Skeletal muscle satellite cell (primary cell): ENCODE results near the gene CCDC78.
"Not testable (repeated sequence)": the region's sequence is repeated elsewhere in the genome, so short reads cannot be mapped to it uniquely, and the experiment has no call there.

Experiments used
- H3K27me3 ChIP-seq: 2 replicates; pipeline ENCODE4 v1.7.0; 2013; ENCODE audit warnings: low read length; ENCODE audit not compliant: control insufficient read depth, insufficient read depth
- H3K36me3 ChIP-seq: 2 replicates; pipeline ENCODE4 v1.7.0; 2013; ENCODE audit warnings: mild to moderate bottlenecking, control low read depth, low read length; ENCODE audit not compliant: insufficient read depth
- H3K4me1 ChIP-seq: 2 replicates; pipeline ENCODE4 v1.7.0; 2013; ENCODE audit warnings: low read length; ENCODE audit not compliant: control insufficient read depth, insufficient read depth
- H3K4me2 ChIP-seq: 2 replicates; pipeline ENCODE4 v1.7.0; 2013; ENCODE audit warnings: mild to moderate bottlenecking, low read length
- H3K4me3 ChIP-seq: 2 replicates; pipeline ENCODE4 v1.7.0; 2013; ENCODE audit warnings: low read length
- H3K9ac ChIP-seq: 2 replicates; pipeline ENCODE4 v1.7.0; 2013; ENCODE audit warnings: mild to moderate bottlenecking, low read depth, low read length, moderate library complexity
- H3K9me3 ChIP-seq: replicated peaks from 2 replicates; pipeline ENCODE4 v1.7.0; 2013; ENCODE audit warnings: mild to moderate bottlenecking, control low read depth, low read length

Gene CCDC78

DNA sequence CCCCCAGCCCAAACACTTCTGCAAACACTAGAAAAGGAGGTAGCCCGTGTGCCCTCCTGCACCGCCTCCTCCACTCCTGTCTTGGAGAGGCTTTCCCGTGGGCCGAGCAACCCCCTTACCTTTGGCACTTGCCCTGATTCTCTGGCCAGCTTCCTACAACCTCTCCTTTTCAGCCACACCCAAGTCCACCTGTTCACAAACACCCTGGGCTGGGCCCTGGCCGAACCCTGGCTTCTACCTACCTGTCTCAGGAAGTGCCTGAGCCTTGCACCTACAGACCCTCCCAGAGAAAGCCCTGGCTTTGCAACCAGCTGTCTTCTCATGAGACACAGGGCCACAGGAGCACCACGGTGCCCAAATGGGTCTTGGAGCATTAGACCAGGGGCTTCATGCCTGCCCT is 7.3 kb downstream of the CCDC78 start:
- Histone ChIP-seq H3K4me3 (no peak overlapping the region), H3K27me3 (no peaks in the 10 kb centered on the region), H3K9ac (no peak overlapping the region), H3K4me1 (peaks cover 40% of the 10 kb centered on the region), H3K4me2 (no peak overlapping the region), H3K36me3 (no peaks in the 10 kb centered on the region), H3K9me3 (no peaks in the 10 kb centered on the region)

DNA sequence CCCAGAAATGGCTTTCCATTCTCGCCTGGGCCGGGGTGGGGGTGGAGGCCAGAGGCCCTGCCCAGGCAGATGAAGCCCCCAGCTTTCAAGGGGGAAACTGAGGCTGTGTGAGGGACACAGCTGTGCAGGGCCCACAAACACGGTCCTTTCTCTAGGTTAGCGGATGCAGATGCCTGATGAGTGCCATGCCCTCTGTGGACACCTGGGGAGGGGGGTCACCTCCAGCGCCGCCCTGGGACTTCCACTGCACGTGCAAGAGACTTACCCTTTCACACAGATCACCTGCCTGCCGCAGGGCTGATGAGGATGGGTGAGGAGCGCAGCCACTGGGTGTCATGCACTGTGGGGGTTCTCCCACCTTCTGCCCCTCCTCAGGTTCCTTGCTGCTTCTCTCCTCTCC is 7.9 kb downstream of the CCDC78 start:
- peaks cover 40% of the 10 kb centered on the region for H3K4me1 ChIP-seq

GRCh38 chr16:717450-718245 is 8.6 kb downstream of the CCDC78 start:
- no peaks in the 10 kb centered on the region for H3K27me3 ChIP-seq
- peaks cover 40% of the 10 kb centered on the region for H3K4me1 ChIP-seq
- H3K4me2 ChIP-seq = no peak overlapping the region
- no peaks in the 10 kb centered on the region for H3K9me3 ChIP-seq
- H3K9ac ChIP-seq = no peak overlapping the region
- no peaks in the 10 kb centered on the region for H3K36me3 ChIP-seq
- no peak overlapping the region for H3K4me3 ChIP-seq

More for the DNA sequence above, 7.9 kb downstream of the CCDC78 start:
- Histone ChIP-seq H3K4me3 (no peak overlapping the region), H3K4me2 (no peak overlapping the region), H3K9ac (no peak overlapping the region), H3K27me3 (no peaks in the 10 kb centered on the region), H3K36me3 (no peaks in the 10 kb centered on the region), H3K9me3 (no peaks in the 10 kb centered on the region)

- no peak overlapping the region for H3K9ac ChIP-seq
- H3K27me3 ChIP-seq = no peaks in the 10 kb centered on the region
- H3K4me2 ChIP-seq = peak overlapping the region; percentile 97
- H3K36me3 ChIP-seq = no peaks in the 10 kb centered on the region
- no peak overlapping the region for H3K4me3 ChIP-seq
- peaks cover 42% of the 10 kb centered on the region for H3K4me1 ChIP-seq
- H3K9me3 ChIP-seq = no peaks in the 10 kb centered on the region
Measured at GRCh38 chr16:716768-717325, 9.4 kb downstream of the CCDC78 start.

GRCh38 chr16:716200-716568 is 10.1 kb downstream of the CCDC78 start:
- Histone ChIP-seq H3K4me1 (peaks cover 35% of the 10 kb centered on the region), H3K4me3 (peak overlapping the region; percentile 75), H3K36me3 (no peaks in the 10 kb centered on the region), H3K9me3 (no peaks in the 10 kb centered on the region), H3K4me2 (peak overlapping the region; percentile 97), H3K9ac (peak overlapping the region; percentile 69), H3K27me3 (no peaks in the 10 kb centered on the region)

- H3K9ac ChIP-seq = peak overlapping the region; percentile 69
- peak overlapping the region; percentile 97 for H3K4me2 ChIP-seq
- peaks cover 36% of the 10 kb centered on the region for H3K4me1 ChIP-seq
- H3K4me3 ChIP-seq = peak overlapping the region; percentile 75
- no peaks in the 10 kb centered on the region for H3K36me3 ChIP-seq
- H3K9me3 ChIP-seq = no peaks in the 10 kb centered on the region
- H3K27me3 ChIP-seq = peaks cover 3% of the 10 kb centered on the region
Measured at GRCh38 chr16:715477-716199, 10.6 kb downstream of the CCDC78 start.

GRCh38 chr16:714558-715476 is 11.4 kb downstream of the CCDC78 start, which contains the start of gene METRN:
METRN (plus strand) TSS chr16:715118; CDS start chr16:715290, 172 bp downstream.
- H3K36me3 ChIP-seq = no peaks in the 10 kb centered on the region
- H3K4me3 ChIP-seq = peak within 1 kb of the TSS; percentile 75
- H3K27me3 ChIP-seq = peaks cover 11% of the 10 kb centered on the region
- H3K9me3 ChIP-seq = no peaks in the 10 kb centered on the region
- peak within 1 kb of the TSS; percentile 69 for H3K9ac ChIP-seq
- H3K4me2 ChIP-seq = peak within 1 kb of the TSS; percentile 97
- peaks cover 37% of the 10 kb centered on the region for H3K4me1 ChIP-seq

GRCh38 chr16:714079-714478 is 12.2 kb downstream of the CCDC78 start:
- H3K36me3 ChIP-seq = no peaks in the 10 kb centered on the region
- H3K9ac ChIP-seq = no peak overlapping the region
- H3K9me3 ChIP-seq = no peaks in the 10 kb centered on the region
- peaks cover 15% of the 10 kb centered on the region for H3K27me3 ChIP-seq
- no peak overlapping the region for H3K4me2 ChIP-seq
- peaks cover 36% of the 10 kb centered on the region for H3K4me1 ChIP-seq
- no peak overlapping the region for H3K4me3 ChIP-seq

- Histone ChIP-seq H3K27me3 (peaks cover 28% of the 10 kb centered on the region), H3K4me1 (peaks cover 36% of the 10 kb centered on the region)
- not testable (repeated sequence) for H3K4me3 ChIP-seq, H3K4me2 ChIP-seq, H3K36me3 ChIP-seq, H3K9me3 ChIP-seq, H3K9ac ChIP-seq
Measured at GRCh38 chr16:712740-713250, 13.4 kb downstream of the CCDC78 start.

DNA sequence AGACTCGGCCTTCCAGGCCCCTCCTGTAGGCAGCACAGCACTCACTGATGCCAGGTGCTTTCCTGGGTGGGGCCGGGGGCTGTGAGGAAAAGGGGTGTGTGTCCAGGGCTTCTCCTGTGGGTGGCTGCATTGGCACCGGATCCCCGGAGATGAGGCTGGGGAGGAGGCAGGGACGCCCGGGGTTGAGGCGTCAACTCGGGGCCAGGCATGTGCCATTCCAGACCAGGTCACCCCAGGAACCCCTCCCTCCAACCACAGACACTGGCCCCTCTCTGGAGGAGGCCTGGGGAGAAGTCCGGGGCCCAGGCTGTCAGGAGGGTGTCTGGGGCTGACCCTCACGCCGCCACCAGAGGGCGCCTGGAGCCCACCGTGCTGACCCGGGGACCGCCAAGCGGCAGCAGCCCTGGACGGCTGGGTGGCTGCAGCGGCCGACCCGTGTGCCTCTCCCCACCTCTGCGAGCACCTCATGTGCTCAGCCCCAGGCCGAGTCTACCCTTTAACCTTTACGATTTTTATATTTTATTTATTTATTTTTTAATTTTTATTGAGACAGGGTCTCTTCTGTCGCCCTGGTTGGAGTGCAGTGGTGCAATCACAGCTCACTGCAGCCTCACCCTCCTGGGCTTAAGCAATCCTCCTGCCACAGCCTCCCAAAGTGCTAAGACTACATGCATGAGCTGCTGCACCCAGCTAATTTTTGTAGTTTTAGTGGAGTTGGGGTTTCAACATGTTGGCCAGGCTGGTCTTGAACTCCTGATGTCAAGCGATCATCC is 14.5 kb downstream of the CCDC78 start:
- H3K27me3 ChIP-seq = peaks cover 36% of the 10 kb centered on the region
- no peak overlapping the region for H3K4me2 ChIP-seq
- H3K9ac ChIP-seq = no peak overlapping the region
- H3K4me3 ChIP-seq = no peak overlapping the region
- no peaks in the 10 kb centered on the region for H3K9me3 ChIP-seq
- no peaks in the 10 kb centered on the region for H3K36me3 ChIP-seq
- peaks cover 36% of the 10 kb centered on the region for H3K4me1 ChIP-seq
